Neural crest cell (in vitro differentiated cells): ENCODE data around the gene MYL7. TPM values are rescaled to one million over a fixed set of nuclear protein-coding genes. Genes with fewer than 3 reads are reported as not detected.

Experiments
- DNase-seq: peaks from one replicate; pipeline ENCODE4 v3.0.0; 2021; ENCODE audit warnings: low read depth, mixed read lengths, low spot score
- H3K27ac Mint-ChIP-seq: one replicate; pipeline ENCODE4 v1.8.0; 2021; ENCODE audit warnings: mild to moderate bottlenecking, mixed read lengths; ENCODE audit not compliant: unreplicated experiment
- H3K27me3 Mint-ChIP-seq: 2 replicates; pipeline ENCODE4 v1.8.0; 2021; ENCODE audit warnings: low read depth, mild to moderate bottlenecking, mixed read lengths
- H3K36me3 Mint-ChIP-seq: 2 replicates; pipeline ENCODE4 v1.8.0; 2021; ENCODE audit warnings: low read depth, mild to moderate bottlenecking, mixed read lengths
- H3K4me1 Mint-ChIP-seq: 2 replicates; pipeline ENCODE4 v1.8.0; 2021; ENCODE audit warnings: mixed read lengths
- H3K4me3 Mint-ChIP-seq: one replicate; pipeline ENCODE4 v1.8.0; 2021; ENCODE audit warnings: mild to moderate bottlenecking, mixed read lengths
- H3K9me3 Mint-ChIP-seq: 2 replicates; pipeline ENCODE4 v1.8.0; 2021; ENCODE audit warnings: mixed read lengths
- CTCF ChIP-seq: fragments of 200-600 bp; sonication (generic); conservative IDR thresholded peaks from 2 replicates; pipeline ENCODE4 v1.5.0; 2021; ENCODE audit warnings: antibody characterized with exemption, mild to moderate bottlenecking
- long read RNA-seq: library from polyadenylated mRNA; unstranded; transcript quantifications from one replicate; pipeline ENCODE4 v2.0.0, GENCODE V29; 2020
- total RNA-seq: library from RNA; stranded (reverse); gene quantifications from 2 replicates; pipeline ENCODE4 v1.2.1, GENCODE V29; 2021

Gene MYL7, protein sequence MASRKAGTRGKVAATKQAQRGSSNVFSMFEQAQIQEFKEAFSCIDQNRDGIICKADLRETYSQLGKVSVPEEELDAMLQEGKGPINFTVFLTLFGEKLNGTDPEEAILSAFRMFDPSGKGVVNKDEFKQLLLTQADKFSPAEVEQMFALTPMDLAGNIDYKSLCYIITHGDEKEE
- not detected in 2 replicates for total RNA-seq
- long read RNA-seq: 0 reads

GRCh38 chr7:44141221-44141850 lies at the start of gene MYL7:
Gene MYL7 (minus strand): TSS chr7:44141332. CDS start chr7:44141305, 27 bp downstream.
- Mint-ChIP-seq H3K4me3 (no peak within 1 kb of the TSS), H3K27ac (no peak within 1 kb of the TSS)

DNA sequence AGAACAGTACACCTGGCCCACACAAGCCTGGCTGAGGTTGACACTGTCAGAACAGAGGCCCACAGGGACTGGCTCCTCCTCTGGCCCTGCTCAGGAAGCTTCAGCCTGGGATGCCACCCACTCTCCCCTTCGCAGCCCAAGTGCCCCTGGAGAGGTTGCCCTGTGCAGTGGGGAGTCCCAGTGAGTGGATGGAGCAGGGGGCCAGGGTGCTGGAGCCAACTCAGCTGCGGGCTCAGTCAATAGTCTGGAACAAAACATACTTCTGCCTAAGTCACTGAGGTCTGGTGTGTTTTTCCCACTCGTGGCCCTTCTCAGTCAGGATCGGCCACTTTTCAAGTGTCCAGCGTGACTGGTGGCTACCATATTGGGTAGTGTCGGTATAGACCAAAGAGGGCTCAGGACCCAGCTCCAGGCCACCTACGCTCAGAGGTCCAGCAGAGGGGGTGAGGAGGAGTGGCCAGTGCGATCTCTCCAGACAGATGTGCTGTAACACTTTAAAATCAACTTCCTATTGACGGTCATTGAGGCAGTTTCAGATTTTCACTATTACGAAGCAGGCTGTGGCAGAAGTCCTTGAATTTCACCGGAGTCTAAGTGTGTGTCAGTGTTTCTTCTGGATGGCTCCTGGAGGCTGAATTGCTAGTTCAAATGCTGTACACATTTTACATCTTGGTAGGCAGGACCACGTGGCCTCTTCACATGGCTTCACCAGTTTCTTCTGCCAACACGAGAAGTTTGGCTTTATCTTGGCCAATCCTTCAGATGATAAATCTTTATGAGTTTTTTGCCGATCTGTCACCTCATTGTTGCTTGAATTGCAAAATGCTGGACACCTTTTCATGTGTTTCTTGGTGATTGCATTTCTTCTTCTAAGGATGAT lies 49.1 kb upstream of the MYL7 start:
- H3K4me3 Mint-ChIP-seq: no peak overlapping the region
- no peak overlapping the region for H3K27ac Mint-ChIP-seq
- H3K27me3 Mint-ChIP-seq: peaks cover 13% of the 10 kb centered on the region
- no peak for DNase-seq
- no peaks in the 10 kb centered on the region for H3K4me1 Mint-ChIP-seq
- H3K36me3 Mint-ChIP-seq: no peaks in the 10 kb centered on the region
- TF ChIP-seq CTCF: no peak
- H3K9me3 Mint-ChIP-seq: no peaks in the 10 kb centered on the region

More at GRCh38 chr7:44141221-44141850, at the start of gene MYL7:
- peaks cover 25% of the 10 kb centered on the region for H3K27me3 Mint-ChIP-seq
- DNase-seq: no peak
- H3K4me1 Mint-ChIP-seq: no peaks in the 10 kb centered on the region
- H3K9me3 Mint-ChIP-seq: no peaks in the 10 kb centered on the region
- no peaks in the 10 kb centered on the region for H3K36me3 Mint-ChIP-seq
- no peak for TF ChIP-seq CTCF

GRCh38 chr7:44189286-44189992 lies 48.3 kb upstream of the MYL7 start, which contains the start of gene GCK:
Gene GCK (minus strand): TSS chr7:44189439. CDS start chr7:44188953, 486 bp downstream.
- no peaks in the 10 kb centered on the region for H3K9me3 Mint-ChIP-seq
- no peak for DNase-seq
- no peaks in the 10 kb centered on the region for H3K4me1 Mint-ChIP-seq
- no peaks in the 10 kb centered on the region for H3K36me3 Mint-ChIP-seq
- H3K27me3 Mint-ChIP-seq: peaks cover 16% of the 10 kb centered on the region
- no peak within 1 kb of the TSS for H3K4me3 Mint-ChIP-seq
- no peak within 1 kb of the TSS for H3K27ac Mint-ChIP-seq
- TF ChIP-seq CTCF: no peak

DNA sequence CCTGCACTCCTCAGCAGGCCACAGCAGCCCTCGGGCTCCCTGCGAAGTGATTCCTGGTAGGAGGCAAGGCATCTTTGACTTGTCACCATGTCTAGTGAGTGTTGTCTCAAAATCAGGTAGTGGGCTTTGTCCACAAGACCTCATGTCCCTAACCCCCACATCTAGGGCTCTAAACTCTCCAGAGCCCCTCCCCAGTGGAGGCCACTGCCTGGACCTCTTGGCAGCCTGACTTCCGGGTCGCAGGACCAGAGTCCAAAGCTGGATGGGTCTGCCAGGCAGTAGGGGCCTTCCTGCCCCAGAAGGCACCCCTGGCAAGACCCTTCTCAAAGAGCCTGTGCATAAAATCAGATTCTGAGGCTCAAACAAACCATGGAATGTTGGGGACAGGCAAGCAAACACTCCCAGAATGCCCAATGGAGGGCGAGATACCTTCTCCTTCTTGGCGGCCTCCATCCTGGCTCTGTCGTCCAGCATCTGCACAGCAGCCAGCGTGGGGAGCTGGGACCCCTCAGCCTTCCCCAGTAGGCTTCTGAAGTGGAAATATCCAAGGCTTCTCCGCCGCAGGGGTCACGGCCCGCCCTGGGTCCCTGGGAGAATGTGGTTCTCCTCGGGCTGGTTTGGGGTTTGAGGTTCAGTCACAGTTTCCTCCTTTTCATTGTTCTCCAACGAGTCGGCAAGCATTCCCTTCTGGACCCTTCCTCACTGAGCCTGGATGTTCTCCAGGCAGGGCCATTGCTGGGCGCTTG lies 47.5 kb upstream of the MYL7 start:
- Mint-ChIP-seq H3K4me1 (no peaks in the 10 kb centered on the region), H3K27ac (no peak overlapping the region), H3K9me3 (no peaks in the 10 kb centered on the region), H3K4me3 (no peak overlapping the region), H3K36me3 (no peaks in the 10 kb centered on the region), H3K27me3 (peaks cover 16% of the 10 kb centered on the region)
- DNase-seq: no peak
- no peak for TF ChIP-seq CTCF
